Right cardiac atrium (tissue), 5 donors: Measurements from ENCODE around the gene MPHOSPH10. TPM values are rescaled to one million over a fixed set of nuclear protein-coding genes. Genes with fewer than 3 reads are reported as not detected.
"Not testable (repeated sequence)": the region's sequence is repeated elsewhere in the genome, so short reads cannot be mapped to it uniquely, and the experiment has no call there.

ENCODE experiments used
- ATAC-seq, 2 donors: fragments of 200-7000 bp; cut with Tn5 transposase; one replicate each; pipeline versions ENCODE4 v1.8.0 to v1.9.1; 2020; ENCODE audit warnings: moderate library complexity in 2 of 2, mild to moderate bottlenecking in 1 of 2
- DNase-seq, 3 donors: peaks; one replicate each; pipeline ENCODE4 v3.0.0-alpha.2; 2020
- H3K27ac ChIP-seq: one replicate; pipeline ENCODE4 v1.5.1; 2013; ENCODE audit warnings: mild to moderate bottlenecking, low read length, control low read depth, moderate library complexity
- H3K27me3 ChIP-seq: one replicate; pipeline ENCODE4 v1.6.1; 2013; ENCODE audit not compliant: control insufficient read depth, insufficient read depth
- H3K4me1 ChIP-seq: one replicate; pipeline ENCODE4 v1.6.1; 2013; ENCODE audit warnings: low read length; ENCODE audit not compliant: control insufficient read depth, insufficient read depth
- H3K4me3 ChIP-seq: one replicate; pipeline ENCODE4 v1.5.1; 2013; ENCODE audit warnings: low read length, control low read depth
- H3K9me3 ChIP-seq: one replicate; pipeline ENCODE4 v1.6.1; 2013; ENCODE audit warnings: low read length; ENCODE audit not compliant: control insufficient read depth
- WGBS: extraction: QIAGEN DNeasy Blood & Tissue Kit; methylation state at CpG from one replicate; pipeline ENCODE4 v1.1.7; 2013; 5-methylcytosine and 5-hydroxymethylcytosine counted together
- intact Hi-C, 4 donors: fragments of 100-400 bp; cut with DNase I; formaldehyde crosslinking; loops; one replicate each; pipeline versions ENCODE4 v1.11.0 to v1.14.0; 2022 to 2023
- polyA plus RNA-seq: library from polyadenylated mRNA; stranded (reverse); fragments of 200-250 nt; gene quantifications from one replicate; pipeline ENCODE4 v1.2.3, GENCODE V29; 2013
- total RNA-seq, 4 donors: library from RNA; stranded (reverse); fragmentation: NEBNext Ultra II Directional; extraction: Animal tissue kit (Norgen Biotek cat#: 25700); gene quantifications; one replicate each; pipeline ENCODE4 v1.2.1, GENCODE V29; 2021
- donor health status: healthy with polysubstance abuse.
- donor health status: DM: no; HTN: yes; CAD: no.
- donor health status: DM: no; HTN: no; CAD: no.
- donor health status: DM: no; HTN: yes; CAD: no; lungs with severe emphysema.
- donor health status: DM: yes; HTN: yes; CAD: no.

Gene MPHOSPH10
- total and polyA plus RNA-seq, 5 donors = 19.1 to 23.4 (median 22.1) TPM

DNA sequence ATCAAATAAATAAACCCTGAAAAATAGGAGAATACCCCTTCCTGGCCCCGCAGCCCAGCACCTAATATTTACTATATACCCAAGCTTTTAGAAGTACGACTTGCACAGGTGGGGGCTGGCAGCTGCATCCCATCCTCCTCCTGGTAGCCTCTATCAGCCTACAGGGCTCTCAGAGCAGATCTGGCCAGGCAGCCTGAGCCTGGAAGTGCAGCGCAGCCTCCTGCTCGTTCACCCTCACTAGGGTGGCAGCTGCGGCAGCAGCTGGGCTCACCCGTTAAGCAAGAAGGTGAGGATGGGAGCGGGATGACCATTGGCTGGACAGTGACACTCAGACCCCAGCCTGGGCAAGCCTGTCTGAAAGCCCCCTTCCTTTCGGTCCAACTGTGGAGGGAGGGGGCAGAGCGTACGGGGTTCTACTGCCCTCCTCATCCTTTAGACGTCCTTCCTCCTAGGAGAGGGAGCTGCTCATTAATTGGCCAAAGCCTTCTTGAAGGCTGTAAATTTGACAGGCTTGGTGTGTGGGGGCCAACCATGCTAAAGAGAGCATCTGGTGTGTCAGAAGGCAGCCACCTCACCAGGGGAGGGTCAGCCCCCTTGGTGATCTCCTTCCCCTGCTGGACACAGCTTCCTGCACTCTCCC, 23.3 kb downstream of the MPHOSPH10 start:
- no peaks in the 10 kb centered on the region for H3K9me3 ChIP-seq
- H3K27me3 ChIP-seq = no peaks in the 10 kb centered on the region
- H3K4me3 ChIP-seq = no peak overlapping the region
- DNase-seq (no peak), ATAC-seq (no peak)
- intact Hi-C loops = no loop called here
- 73% methylated on average over 11 of the region's 11 CpGs for WGBS
- no peaks in the 10 kb centered on the region for H3K4me1 ChIP-seq
- no peak overlapping the region for H3K27ac ChIP-seq

DNA sequence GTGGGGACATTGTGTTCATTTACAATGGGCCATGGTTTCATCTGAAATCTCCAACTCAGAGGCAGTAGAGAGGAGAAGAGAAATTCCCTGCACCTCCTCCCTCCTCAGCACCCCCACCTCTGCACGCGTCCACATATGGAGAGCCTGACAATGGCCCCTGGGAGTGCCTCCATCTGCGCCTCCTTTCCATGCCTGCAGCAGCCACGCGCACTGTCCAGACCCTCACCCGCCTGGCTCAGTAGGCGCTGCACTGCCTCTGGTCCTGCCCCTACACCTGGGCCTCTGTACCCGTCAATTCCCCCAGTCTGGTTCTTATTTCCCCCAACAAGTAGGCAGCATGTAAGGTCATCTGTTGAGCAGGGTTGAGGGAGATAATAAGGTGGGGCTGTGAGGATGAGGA, 23.8 kb downstream of the MPHOSPH10 start:
- no peak overlapping the region for H3K4me3 ChIP-seq
- H3K27ac ChIP-seq = no peak overlapping the region
- intact Hi-C loops = no loop called here
- H3K27me3 ChIP-seq = no peaks in the 10 kb centered on the region
- H3K9me3 ChIP-seq = no peaks in the 10 kb centered on the region
- H3K4me1 ChIP-seq = no peaks in the 10 kb centered on the region
- no peak for ATAC-seq
- DNase-seq = no peak
- WGBS = 69% methylated on average over 8 of the region's 8 CpGs

DNA sequence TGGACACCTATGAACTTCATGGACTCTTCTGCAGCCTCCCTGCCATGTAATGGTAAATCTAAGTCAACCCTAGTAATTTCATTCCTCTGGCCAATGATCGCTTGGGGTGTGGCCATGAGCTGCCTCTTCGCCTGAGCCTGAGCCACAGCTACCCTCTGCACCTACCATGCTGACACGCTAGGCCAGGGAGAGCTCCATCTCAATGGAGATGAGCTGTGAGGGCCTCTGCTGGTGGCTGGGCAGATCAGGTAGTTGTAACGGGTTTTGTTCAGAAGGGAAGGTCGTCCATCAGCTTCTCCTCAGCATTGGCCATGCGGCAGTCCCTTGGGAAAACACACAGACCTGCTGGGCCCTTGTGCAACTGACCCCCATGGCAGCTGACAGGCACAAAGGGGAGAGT, 24.4 kb downstream of the MPHOSPH10 start:
- ATAC-seq = no peak
- 67% methylated on average over 6 of the region's 6 CpGs for WGBS
- intact Hi-C loops = no loop called here
- no peak overlapping the region for H3K27ac ChIP-seq
- no peaks in the 10 kb centered on the region for H3K9me3 ChIP-seq
- no peak overlapping the region for H3K4me3 ChIP-seq
- no peaks in the 10 kb centered on the region for H3K4me1 ChIP-seq
- H3K27me3 ChIP-seq = no peaks in the 10 kb centered on the region
- DNase-seq = no peak

DNA sequence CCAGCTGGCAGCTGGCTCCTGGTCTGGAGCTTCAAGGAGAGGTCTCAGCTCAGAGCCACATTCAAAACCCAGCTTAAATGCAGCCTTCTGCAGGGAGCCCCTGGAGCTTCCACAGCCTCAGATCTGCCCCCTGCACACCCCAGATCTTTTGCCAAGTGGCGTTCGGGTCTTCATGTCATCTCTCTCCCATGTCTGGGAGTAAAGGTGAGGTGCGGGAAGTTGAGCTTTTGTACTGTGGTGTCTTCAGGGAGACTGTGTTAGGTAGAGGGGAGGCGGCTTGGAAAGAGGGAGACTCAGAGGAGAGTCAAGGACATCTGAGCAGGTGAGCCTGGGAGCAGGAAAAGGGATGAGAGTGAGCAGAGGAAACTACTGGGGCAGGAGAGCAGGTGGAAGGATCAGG, 25.4 kb downstream of the MPHOSPH10 start:
- intact Hi-C loops = no loop called here

DNA sequence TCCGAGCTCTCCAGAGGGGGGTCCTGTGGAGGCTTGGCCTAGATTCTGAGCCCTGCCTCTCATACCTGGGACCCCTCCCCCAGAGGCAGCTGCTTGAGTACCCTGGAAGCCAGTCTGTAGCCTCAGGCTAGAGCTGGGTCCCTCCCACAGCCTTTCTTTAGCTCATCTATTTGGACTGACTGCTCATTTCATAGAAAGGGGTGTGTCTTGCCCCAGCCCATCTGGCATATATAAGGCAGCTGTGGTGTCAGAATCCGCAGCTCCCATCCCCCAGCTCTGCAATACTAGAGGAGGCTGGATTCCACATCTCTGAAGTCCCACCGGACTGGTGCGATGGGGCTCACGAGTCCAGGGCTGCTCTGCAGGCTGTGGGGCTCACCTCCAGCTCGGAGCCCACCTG, 26.1 kb downstream of the MPHOSPH10 start:
- H3K27ac ChIP-seq = no peak overlapping the region

More for the DNA sequence above, 25.4 kb downstream of the MPHOSPH10 start:
- no peaks in the 10 kb centered on the region for H3K9me3 ChIP-seq
- no peak overlapping the region for H3K27ac ChIP-seq
- H3K27me3 ChIP-seq = no peaks in the 10 kb centered on the region
- H3K4me1 ChIP-seq = no peaks in the 10 kb centered on the region
- 90% methylated on average over 4 of the region's 4 CpGs for WGBS
- DNase-seq (no peak), ATAC-seq (no peak)
- no peak overlapping the region for H3K4me3 ChIP-seq

DNA sequence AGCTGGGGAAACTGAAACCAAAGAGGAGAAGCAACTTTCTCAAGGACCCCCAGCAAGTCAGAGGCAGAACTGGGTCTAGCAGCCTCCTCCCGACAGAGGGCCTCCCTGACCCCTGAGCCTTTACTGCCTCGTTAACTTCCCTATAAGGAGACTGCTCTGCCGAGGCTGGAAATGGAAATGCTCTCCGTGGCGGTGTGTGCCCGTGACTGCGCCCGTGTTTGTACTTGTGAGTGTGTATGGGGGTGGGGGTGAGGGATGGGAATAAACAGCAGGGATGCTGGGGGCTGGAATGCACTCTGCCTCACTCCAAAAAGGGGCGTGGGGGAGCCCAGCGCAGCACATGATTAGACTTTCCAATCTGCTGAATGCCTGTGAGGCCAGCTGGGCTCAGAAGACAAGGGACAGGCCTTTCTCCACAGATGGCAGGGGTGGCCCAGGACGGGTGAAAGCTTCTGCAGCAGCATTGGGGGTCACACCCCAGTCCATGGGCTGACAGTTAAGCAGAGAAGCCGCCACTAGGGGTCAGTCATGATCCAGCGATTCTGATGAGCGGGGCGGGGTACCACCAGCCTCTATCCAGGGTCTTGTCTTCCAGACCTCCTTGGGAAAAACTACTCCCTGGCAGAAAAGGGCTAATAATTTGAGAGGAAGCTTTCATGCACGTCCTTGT, 26.8 kb downstream of the MPHOSPH10 start:
- Histone ChIP-seq H3K9me3 (no peaks in the 10 kb centered on the region), H3K4me1 (no peaks in the 10 kb centered on the region), H3K27ac (no peak overlapping the region), H3K27me3 (no peaks in the 10 kb centered on the region), H3K4me3 (no peak overlapping the region)
- ATAC-seq (peak; percentile 72 to 81), DNase-seq (peak; percentile 51 to 78 (median 73))
- WGBS = 6% methylated on average over 16 of the region's 16 CpGs
- intact Hi-C loops = no loop called here

More for the DNA sequence above, 26.1 kb downstream of the MPHOSPH10 start:
- peak; percentile 19 to 29 for ATAC-seq
- WGBS = 42% methylated on average over 6 of the region's 6 CpGs
- intact Hi-C loops = no loop called here
- Histone ChIP-seq H3K4me1 (no peaks in the 10 kb centered on the region), H3K27me3 (no peaks in the 10 kb centered on the region), H3K4me3 (no peak overlapping the region), H3K9me3 (no peaks in the 10 kb centered on the region)
- DNase-seq = no peak

DNA sequence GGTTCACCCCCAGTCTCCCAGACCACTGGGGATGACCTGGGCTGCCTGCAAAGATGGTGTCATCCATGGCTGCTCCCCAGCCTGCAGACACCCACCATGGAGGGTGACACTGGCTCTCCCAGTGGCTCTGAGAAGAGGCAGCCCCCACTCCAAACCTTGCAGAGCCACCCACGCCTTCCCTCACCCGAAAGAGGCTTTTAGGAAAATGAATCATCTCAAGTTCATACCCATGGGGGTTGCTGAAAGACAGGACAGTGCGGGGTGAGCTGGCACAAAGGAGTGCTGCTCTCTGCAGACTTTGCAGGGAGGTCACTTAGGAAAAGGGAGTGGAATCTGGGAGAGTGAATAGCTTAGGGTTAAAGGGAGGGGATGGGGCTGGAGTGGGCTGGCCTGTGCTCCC, 36.4 kb downstream of the MPHOSPH10 start:
- Histone ChIP-seq H3K4me3 (no peak overlapping the region), H3K27ac (no peak overlapping the region), H3K27me3 (no peaks in the 10 kb centered on the region), H3K4me1 (no peaks in the 10 kb centered on the region), H3K9me3 (no peaks in the 10 kb centered on the region)
- WGBS = 69% methylated on average over 3 of the region's 3 CpGs
- no peak for ATAC-seq
- DNase-seq = no peak
- intact Hi-C loops = no loop called here

DNA sequence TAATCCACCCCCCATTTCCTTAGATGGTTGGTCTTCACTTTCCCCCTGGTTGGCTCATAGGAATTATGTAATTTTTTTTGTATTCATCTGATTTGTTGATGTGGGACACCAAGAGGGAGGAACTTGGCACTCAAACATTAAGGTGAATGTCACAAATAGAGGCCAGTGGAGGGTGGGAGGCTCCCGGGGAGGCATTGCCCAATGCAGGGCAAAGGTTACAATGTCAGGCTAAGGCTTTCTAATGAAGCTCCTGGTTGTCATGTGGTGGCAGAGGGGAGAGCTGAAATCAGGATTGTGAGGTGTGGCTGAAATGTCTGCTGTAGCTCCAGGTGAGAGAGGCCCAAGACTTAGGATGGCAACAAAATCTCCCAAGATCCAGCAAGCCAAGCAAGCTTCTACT, 42.7 kb downstream of the MPHOSPH10 start:
- intact Hi-C loops = no loop called here
- Histone ChIP-seq H3K9me3 (no peaks in the 10 kb centered on the region), H3K27ac (no peak overlapping the region), H3K27me3 (no peaks in the 10 kb centered on the region), H3K4me3 (no peak overlapping the region), H3K4me1 (peaks cover 3% of the 10 kb centered on the region)
- DNase-seq = no peak
- ATAC-seq = no peak
- WGBS = 60% methylated on average over 1 of the region's 1 CpG

DNA sequence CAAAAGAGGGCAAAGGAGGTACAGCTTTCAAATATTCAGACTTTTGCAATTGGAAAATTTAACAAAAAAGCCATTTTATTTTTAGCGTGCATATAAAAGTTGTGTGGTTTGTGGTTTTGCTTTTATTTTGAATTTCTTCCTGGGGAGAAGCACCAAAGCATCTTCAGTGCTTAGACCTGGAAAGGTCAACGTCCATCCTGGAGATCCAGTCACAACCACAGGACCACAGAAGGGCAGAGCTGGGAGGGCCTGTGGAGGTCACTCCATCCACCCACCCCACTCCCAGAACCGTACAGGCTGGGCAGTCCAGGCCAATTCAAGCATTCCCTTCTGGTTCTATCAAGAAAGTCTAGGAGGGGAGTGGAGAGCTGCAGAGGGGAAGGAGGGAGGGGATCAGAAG, 43.8 kb downstream of the MPHOSPH10 start:
- 71% methylated on average over 3 of the region's 3 CpGs for WGBS
- H3K4me1 ChIP-seq = peaks cover 3% of the 10 kb centered on the region
- intact Hi-C loops = no loop called here
- no peaks in the 10 kb centered on the region for H3K27me3 ChIP-seq
- no peak overlapping the region for H3K4me3 ChIP-seq
- DNase-seq (no peak), ATAC-seq (no peak)
- H3K9me3 ChIP-seq = no peaks in the 10 kb centered on the region
- no peak overlapping the region for H3K27ac ChIP-seq

DNA sequence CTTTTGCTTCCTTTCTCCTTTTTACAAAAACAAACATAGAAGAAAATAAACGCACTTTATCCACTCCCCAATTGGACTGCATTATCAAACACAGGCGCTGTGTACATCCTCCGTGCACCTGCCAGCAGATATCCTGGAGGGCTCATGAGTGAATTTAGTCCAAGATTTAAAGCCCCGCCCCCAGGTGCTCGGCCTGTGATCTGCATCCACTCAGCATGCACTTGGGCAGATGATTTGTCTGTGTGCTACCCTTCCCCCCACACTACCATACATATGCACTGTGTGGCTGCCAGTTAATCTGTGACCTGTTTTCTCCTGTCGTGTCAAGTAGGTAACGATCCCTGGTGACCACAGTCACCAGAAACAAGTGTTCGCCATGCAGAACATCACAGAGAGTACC, 48.4 kb downstream of the MPHOSPH10 start:
- H3K27me3 ChIP-seq, H3K4me1 ChIP-seq, DNase-seq, intact Hi-C loops, H3K27ac ChIP-seq, H3K4me3 ChIP-seq, H3K9me3 ChIP-seq, ATAC-seq: not testable (repeated sequence)
- WGBS = 72% methylated on average over 8 of the region's 8 CpGs

DNA sequence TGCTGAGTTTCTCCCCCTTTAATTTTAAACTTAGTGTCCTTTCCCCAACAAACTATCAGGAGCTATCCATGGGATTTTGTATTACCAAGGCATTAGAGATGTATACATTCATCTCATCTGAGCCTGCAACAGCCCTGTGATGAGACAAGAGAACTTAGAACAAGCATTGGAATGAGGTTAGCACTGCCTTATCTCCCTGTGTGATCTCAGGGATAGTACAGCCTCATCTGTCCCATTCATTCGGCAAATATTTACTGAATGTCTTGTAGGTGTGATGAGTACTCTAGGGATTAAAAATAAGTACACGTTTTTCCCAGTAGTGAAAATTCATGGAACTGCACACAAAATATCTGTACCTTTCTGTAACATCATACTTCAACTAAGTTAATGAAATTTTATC, 50.9 kb downstream of the MPHOSPH10 start:
- no peak overlapping the region for H3K27ac ChIP-seq
- WGBS = 76% methylated on average over 2 of the region's 2 CpGs
- no peaks in the 10 kb centered on the region for H3K9me3 ChIP-seq
- DNase-seq (no peak), ATAC-seq (no peak)
- peaks cover 3% of the 10 kb centered on the region for H3K4me1 ChIP-seq
- intact Hi-C loops = no loop called here
- no peak overlapping the region for H3K4me3 ChIP-seq
- no peaks in the 10 kb centered on the region for H3K27me3 ChIP-seq
